Lower leg skin (tissue), 4 donors: Measurements from ENCODE around the gene TYSND1. TPM values are rescaled to one million over a fixed set of nuclear protein-coding genes. Genes with fewer than 3 reads are reported as not detected.
"Not testable (repeated sequence)": the region's sequence is repeated elsewhere in the genome, so short reads cannot be mapped to it uniquely, and the experiment has no call there.

ENCODE experiments used
- DNase-seq, 2 donors: peaks; one replicate each; pipeline ENCODE4 v3.0.0-alpha.2; 2019; ENCODE audit warnings: low spot score in 2 of 2
- H3K4me3 ChIP-seq: fragments of 200-600 bp; sonication (generic); 2 replicates; pipeline ENCODE4 v1.5.1; 2017; ENCODE audit warnings: mild to moderate bottlenecking, low read depth; ENCODE audit not compliant: poor library complexity, severe bottlenecking
- POLR2A ChIP-seq, 2 donors: fragments of 450-650 bp; IDR thresholded peaks; one replicate each; pipeline ENCODE4 v1.6.1; 2016 to 2017; ENCODE audit warnings: antibody characterized with exemption in 2 of 2, mild to moderate bottlenecking in 1 of 2, moderate library complexity in 1 of 2
- WGBS, 2 donors: methylation state at CpG; one replicate each; pipeline ENCODE4 v1.1.5; 2018; 5-methylcytosine and 5-hydroxymethylcytosine counted together
- intact Hi-C: fragments of 100-400 bp; cut with DNase I; formaldehyde crosslinking; loops from one replicate; pipeline ENCODE4 v1.15.0; 2023; ENCODE audit warnings: low total_unique reads
- total RNA-seq, 4 donors: library from RNA; depleted of rRNA; stranded (reverse); fragments of >200 nt; gene quantifications; one replicate each; pipeline ENCODE4 v1.1.0, GENCODE V29; 2016
- TF ChIP-seq, protein P1 (sequence below), 3 donors: fragments of 450-650 bp; IDR thresholded peaks; one replicate each; pipeline ENCODE4 v1.5.1; 2016; ENCODE audit warnings: antibody characterized with exemption in 3 of 3, mild to moderate bottlenecking in 3 of 3, moderate library complexity in 2 of 3

The TYSND1 gene
- total RNA-seq, 4 donors from 2014 or later: 39.8 to 47.4 (median 45.4) TPM

GRCh38 chr10:70109064-70109729, 37.3 kb downstream of the TYSND1 start:
- WGBS, 2 donors: 93 to 95% methylated on average over 18 of the region's 18 CpGs
- H3K4me3 ChIP-seq: no peak overlapping the region
- TF ChIP-seq, protein P1, sequence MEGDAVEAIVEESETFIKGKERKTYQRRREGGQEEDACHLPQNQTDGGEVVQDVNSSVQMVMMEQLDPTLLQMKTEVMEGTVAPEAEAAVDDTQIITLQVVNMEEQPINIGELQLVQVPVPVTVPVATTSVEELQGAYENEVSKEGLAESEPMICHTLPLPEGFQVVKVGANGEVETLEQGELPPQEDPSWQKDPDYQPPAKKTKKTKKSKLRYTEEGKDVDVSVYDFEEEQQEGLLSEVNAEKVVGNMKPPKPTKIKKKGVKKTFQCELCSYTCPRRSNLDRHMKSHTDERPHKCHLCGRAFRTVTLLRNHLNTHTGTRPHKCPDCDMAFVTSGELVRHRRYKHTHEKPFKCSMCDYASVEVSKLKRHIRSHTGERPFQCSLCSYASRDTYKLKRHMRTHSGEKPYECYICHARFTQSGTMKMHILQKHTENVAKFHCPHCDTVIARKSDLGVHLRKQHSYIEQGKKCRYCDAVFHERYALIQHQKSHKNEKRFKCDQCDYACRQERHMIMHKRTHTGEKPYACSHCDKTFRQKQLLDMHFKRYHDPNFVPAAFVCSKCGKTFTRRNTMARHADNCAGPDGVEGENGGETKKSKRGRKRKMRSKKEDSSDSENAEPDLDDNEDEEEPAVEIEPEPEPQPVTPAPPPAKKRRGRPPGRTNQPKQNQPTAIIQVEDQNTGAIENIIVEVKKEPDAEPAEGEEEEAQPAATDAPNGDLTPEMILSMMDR (IDR thresholded peaks at IDR 0.05): no peak
- TF ChIP-seq POLR2A (IDR thresholded peaks at IDR 0.05): no peak
- intact Hi-C loops: no loop called here
- DNase-seq: no peak

- 82 to 85% methylated on average over 22 of the region's 22 CpGs for WGBS, 2 donors
- TF ChIP-seq, protein P1 (IDR thresholded peaks at IDR 0.05): no peak
- no peak for TF ChIP-seq POLR2A (IDR thresholded peaks at IDR 0.05)
- no peak for DNase-seq
- H3K4me3 ChIP-seq: no peak overlapping the region
- intact Hi-C loops: no loop called here
These were observed 39.3 kb downstream of the TYSND1 start for GRCh38 chr10:70106958-70107791.

GRCh38 chr10:70101668-70102067, 44.8 kb downstream of the TYSND1 start:
- no peak overlapping the region for H3K4me3 ChIP-seq
- WGBS, 2 donors: 81 to 84% methylated on average over 3 of the region's 3 CpGs
- intact Hi-C loops: no loop called here
- no peak for DNase-seq
- TF ChIP-seq, protein P1 (IDR thresholded peaks at IDR 0.05): no peak
- no peak for TF ChIP-seq POLR2A (IDR thresholded peaks at IDR 0.05)

- H3K4me3 ChIP-seq, DNase-seq, intact Hi-C loops: not testable (repeated sequence)
- WGBS, 2 donors: 67% methylated on average over 11 of the region's 11 CpGs
These were observed 45.4 kb downstream of the TYSND1 start for GRCh38 chr10:70101068-70101562.

- H3K4me3 ChIP-seq: no peak overlapping the region
- DNase-seq: no peak
- intact Hi-C loops: no loop called here
- WGBS, 2 donors: 96 to 97% methylated on average over 3 of the region's 3 CpGs
- TF ChIP-seq, protein P1 (IDR thresholded peaks at IDR 0.05): no peak
- no peak for TF ChIP-seq POLR2A (IDR thresholded peaks at IDR 0.05)
These were observed 48.2 kb downstream of the TYSND1 start for GRCh38 chr10:70098271-70098670.

DNA sequence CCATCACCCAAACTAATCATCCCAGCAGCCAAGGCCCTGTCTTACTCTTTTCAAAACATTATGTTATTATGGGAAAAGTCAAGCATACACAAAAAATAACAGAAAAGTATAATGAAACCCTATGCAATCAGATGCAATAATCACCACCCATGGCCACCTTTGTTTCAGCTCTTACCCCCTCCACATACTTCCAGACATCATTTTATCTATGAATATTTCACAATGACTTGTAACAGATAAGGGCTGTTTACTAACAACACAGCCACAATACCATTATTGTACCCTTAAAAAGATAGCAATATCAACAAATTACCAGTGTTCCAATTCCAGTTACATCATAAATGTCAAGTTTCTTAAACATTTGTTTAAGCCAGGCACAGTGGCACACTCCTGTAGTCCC, 49.0 kb downstream of the TYSND1 start:
- DNase-seq: no peak
- intact Hi-C loops: no loop called here
- TF ChIP-seq, protein P1 (IDR thresholded peaks at IDR 0.05): no peak
- no peak for TF ChIP-seq POLR2A (IDR thresholded peaks at IDR 0.05)
- H3K4me3 ChIP-seq: no peak overlapping the region
